ENCODE measurements around the gene GPR15. TPM values are rescaled to one million over a fixed set of nuclear protein-coding genes. Genes with fewer than 3 reads are reported as not detected.

Gene GPR15
- polyA plus RNA-seq, 1 donor from 2014 or later, result not detected

DNA sequence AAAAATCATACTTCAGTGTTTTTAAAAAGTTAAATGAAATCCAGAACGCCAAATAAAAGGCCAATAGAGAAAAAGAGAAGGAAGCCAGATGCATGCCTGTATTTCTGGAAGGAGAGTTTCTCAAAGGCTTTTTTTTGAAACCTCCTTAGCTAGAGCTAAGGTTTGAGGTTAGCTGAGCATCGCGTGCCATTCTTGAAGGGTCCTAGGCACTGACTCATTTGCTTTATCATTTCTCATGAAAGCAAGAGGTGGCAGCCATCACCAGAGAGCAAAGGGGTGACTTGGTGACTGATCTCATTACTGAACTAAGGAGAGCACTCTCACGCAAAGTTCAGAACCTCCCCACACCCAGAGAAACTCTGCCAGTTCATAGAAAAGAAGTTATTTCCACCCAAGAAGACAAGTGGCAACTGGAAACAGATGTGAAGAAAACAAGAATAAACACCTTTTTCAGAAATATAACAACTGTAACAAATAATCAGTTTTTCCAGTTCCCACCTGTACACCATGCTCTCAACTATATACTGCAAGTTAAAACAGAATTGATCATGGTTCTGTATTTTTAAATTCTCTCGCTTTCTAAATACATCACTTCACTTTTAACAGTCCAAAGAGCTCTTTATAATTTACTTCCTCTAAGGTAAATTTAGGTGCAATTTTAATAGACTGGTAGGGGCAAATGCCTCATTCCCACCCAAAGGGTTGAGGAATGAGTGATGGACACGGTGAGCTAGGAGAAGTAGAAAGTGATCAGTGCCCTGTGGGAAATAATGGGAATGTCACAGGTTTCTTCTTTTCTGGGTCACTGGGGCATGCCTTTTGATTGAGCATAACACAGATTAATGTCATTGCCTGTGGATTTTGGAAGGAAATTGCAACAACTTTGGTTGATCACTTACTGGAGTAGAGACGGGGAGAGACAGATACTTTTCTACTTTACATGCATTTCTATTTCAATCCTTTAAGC is 24.7 kb downstream of the GPR15 start:
- H3K4me2 ChIP-seq (ENCODE audit: low read length), result no peak overlapping the region
- H3K27ac ChIP-seq (ENCODE audit: low read length), result no peak overlapping the region
- H3K9ac ChIP-seq (ENCODE audit: low read length), result no peak overlapping the region
- no peaks in the 10 kb centered on the region for H4K20me1 ChIP-seq (ENCODE audit: insufficient read depth)
- H3K9me2 ChIP-seq (ENCODE audit: insufficient read depth, low read length), result no peaks in the 10 kb centered on the region
- no peaks in the 10 kb centered on the region for H3K27me3 ChIP-seq (ENCODE audit: insufficient read depth, low read depth, low read length)
- no peaks in the 10 kb centered on the region for H3F3A ChIP-seq (ENCODE audit: insufficient read depth, low read length, poor library complexity, severe bottlenecking)
- no peak overlapping the region for H3K4me3 ChIP-seq (ENCODE audit: low read length)
- TF ChIP-seq, protein P1, sequence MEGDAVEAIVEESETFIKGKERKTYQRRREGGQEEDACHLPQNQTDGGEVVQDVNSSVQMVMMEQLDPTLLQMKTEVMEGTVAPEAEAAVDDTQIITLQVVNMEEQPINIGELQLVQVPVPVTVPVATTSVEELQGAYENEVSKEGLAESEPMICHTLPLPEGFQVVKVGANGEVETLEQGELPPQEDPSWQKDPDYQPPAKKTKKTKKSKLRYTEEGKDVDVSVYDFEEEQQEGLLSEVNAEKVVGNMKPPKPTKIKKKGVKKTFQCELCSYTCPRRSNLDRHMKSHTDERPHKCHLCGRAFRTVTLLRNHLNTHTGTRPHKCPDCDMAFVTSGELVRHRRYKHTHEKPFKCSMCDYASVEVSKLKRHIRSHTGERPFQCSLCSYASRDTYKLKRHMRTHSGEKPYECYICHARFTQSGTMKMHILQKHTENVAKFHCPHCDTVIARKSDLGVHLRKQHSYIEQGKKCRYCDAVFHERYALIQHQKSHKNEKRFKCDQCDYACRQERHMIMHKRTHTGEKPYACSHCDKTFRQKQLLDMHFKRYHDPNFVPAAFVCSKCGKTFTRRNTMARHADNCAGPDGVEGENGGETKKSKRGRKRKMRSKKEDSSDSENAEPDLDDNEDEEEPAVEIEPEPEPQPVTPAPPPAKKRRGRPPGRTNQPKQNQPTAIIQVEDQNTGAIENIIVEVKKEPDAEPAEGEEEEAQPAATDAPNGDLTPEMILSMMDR (IDR thresholded peaks at IDR 0.05; ENCODE audit: poor library complexity, severe bottlenecking), result no peak
- TF ChIP-seq MXI1 (conservative IDR thresholded peaks at IDR 0.05; ENCODE audit: poor library complexity, severe bottlenecking), result no peak
- no peak for TF ChIP-seq SMC3 (conservative IDR thresholded peaks at IDR 0.05; ENCODE audit: poor library complexity)
- no peak for TF ChIP-seq TAF1 (IDR thresholded peaks at IDR 0.05; ENCODE audit: low read depth)
- no peak for TF ChIP-seq POLR2AphosphoS5 (IDR thresholded peaks at IDR 0.05)
- no peak for TF ChIP-seq EZH2 (IDR thresholded peaks at IDR 0.05; ENCODE audit: borderline replicate concordance, insufficient read depth, low read length, poor library complexity, severe bottlenecking)
- TF ChIP-seq RAD21 (conservative IDR thresholded peaks at IDR 0.05), result no peak
- TF ChIP-seq EP300 (conservative IDR thresholded peaks at IDR 0.05; ENCODE audit: poor library complexity, severe bottlenecking), result no peak
- TF ChIP-seq, protein P2, sequence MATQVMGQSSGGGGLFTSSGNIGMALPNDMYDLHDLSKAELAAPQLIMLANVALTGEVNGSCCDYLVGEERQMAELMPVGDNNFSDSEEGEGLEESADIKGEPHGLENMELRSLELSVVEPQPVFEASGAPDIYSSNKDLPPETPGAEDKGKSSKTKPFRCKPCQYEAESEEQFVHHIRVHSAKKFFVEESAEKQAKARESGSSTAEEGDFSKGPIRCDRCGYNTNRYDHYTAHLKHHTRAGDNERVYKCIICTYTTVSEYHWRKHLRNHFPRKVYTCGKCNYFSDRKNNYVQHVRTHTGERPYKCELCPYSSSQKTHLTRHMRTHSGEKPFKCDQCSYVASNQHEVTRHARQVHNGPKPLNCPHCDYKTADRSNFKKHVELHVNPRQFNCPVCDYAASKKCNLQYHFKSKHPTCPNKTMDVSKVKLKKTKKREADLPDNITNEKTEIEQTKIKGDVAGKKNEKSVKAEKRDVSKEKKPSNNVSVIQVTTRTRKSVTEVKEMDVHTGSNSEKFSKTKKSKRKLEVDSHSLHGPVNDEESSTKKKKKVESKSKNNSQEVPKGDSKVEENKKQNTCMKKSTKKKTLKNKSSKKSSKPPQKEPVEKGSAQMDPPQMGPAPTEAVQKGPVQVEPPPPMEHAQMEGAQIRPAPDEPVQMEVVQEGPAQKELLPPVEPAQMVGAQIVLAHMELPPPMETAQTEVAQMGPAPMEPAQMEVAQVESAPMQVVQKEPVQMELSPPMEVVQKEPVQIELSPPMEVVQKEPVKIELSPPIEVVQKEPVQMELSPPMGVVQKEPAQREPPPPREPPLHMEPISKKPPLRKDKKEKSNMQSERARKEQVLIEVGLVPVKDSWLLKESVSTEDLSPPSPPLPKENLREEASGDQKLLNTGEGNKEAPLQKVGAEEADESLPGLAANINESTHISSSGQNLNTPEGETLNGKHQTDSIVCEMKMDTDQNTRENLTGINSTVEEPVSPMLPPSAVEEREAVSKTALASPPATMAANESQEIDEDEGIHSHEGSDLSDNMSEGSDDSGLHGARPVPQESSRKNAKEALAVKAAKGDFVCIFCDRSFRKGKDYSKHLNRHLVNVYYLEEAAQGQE (IDR thresholded peaks at IDR 0.05; ENCODE audit: borderline replicate concordance), result no peak
- H2AFZ ChIP-seq (ENCODE audit: low read depth, low read length), result no peak overlapping the region
- H3K9me3 ChIP-seq (ENCODE audit: low read length), result no peaks in the 10 kb centered on the region
- no peaks in the 10 kb centered on the region for H3K36me3 ChIP-seq (ENCODE audit: insufficient read depth, low read length)
- no peaks in the 10 kb centered on the region for H3K79me2 ChIP-seq (replicated peaks; ENCODE audit: insufficient read depth, low read length)

DNA sequence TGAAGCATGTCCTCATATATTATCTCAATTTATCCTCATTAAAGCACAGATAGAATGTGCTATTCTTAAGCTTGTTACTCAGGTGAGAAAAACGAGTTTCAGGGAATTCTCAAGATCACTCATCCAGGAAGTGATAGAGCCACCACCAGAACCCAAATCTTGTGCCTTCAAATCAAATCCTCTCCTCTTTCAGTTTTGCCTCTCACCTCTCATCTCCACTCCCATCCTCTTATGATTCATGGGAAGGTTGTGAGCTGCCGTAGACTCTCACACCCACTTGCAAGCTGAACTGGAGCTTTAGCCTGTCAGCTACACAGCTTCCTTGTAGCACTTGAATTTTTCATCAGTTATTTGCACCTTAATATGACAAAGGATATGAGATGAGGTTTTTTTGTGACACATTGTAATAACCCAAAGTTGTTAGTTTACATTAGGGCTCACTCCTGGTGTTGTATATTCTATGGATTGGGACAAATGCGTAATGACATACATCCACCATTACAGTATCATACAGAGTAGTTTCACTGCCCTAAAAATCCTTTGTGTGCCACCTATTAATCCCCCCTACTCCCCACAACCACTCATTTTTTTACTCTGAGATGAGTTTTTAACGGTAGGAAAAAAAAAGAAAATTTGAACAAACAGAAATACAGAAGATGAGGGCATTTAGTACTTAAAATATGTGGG is 25.7 kb downstream of the GPR15 start:
- Histone ChIP-seq H3K27ac (ENCODE audit: low read length) (no peak overlapping the region), H4K20me1 (ENCODE audit: insufficient read depth) (no peaks in the 10 kb centered on the region), H2AFZ (ENCODE audit: low read depth, low read length) (no peak overlapping the region), H3K4me3 (ENCODE audit: low read length) (no peak overlapping the region), H3K9me3 (ENCODE audit: low read length) (no peaks in the 10 kb centered on the region), H3K9me2 (ENCODE audit: insufficient read depth, low read length) (no peaks in the 10 kb centered on the region), H3K79me2 (replicated peaks; ENCODE audit: insufficient read depth, low read length) (no peaks in the 10 kb centered on the region), H3K4me2 (ENCODE audit: low read length) (no peak overlapping the region), H3K9ac (ENCODE audit: low read length) (no peak overlapping the region), H3F3A (ENCODE audit: insufficient read depth, low read length, poor library complexity, severe bottlenecking) (no peaks in the 10 kb centered on the region), H3K36me3 (ENCODE audit: insufficient read depth, low read length) (no peaks in the 10 kb centered on the region), H3K27me3 (ENCODE audit: insufficient read depth, low read depth, low read length) (no peaks in the 10 kb centered on the region)
- TF ChIP-seq TAF1 (IDR thresholded peaks at IDR 0.05; ENCODE audit: low read depth) (no peak), POLR2AphosphoS5 (IDR thresholded peaks at IDR 0.05) (no peak), EP300 (conservative IDR thresholded peaks at IDR 0.05; ENCODE audit: poor library complexity, severe bottlenecking) (no peak), SMC3 (conservative IDR thresholded peaks at IDR 0.05; ENCODE audit: poor library complexity) (no peak), RAD21 (conservative IDR thresholded peaks at IDR 0.05) (no peak), MXI1 (conservative IDR thresholded peaks at IDR 0.05; ENCODE audit: poor library complexity, severe bottlenecking) (no peak), EZH2 (IDR thresholded peaks at IDR 0.05; ENCODE audit: borderline replicate concordance, insufficient read depth, low read length, poor library complexity, severe bottlenecking) (no peak)
- TF ChIP-seq, protein P1 (IDR thresholded peaks at IDR 0.05; ENCODE audit: poor library complexity, severe bottlenecking), result no peak
- TF ChIP-seq, protein P2 (IDR thresholded peaks at IDR 0.05; ENCODE audit: borderline replicate concordance), result no peak
